ENCODE results near the gene PRKCE.

The PRKCE gene

GRCh38 chr2:45919711-45920111, 268.2 kb downstream of the PRKCE start:
- DNase-seq = no peak

DNA sequence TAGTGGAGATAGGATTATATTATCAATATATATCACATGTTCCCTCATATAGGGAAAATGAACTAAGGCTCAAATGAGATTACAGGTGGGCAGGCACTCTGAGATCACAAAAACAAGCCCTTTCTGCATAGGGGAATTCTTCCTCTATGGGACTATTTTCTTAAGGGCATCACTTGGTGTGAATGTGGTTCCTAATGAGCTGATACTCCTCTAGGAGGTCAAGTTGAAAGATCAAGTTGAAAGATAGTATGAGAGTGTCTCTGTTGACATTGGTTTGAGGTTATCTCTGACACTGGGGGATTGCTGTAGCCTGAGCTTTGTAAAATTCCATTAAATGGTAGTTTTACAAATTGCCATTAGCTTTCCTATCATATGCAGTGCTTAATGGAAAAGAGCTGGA, 270.4 kb downstream of the PRKCE start:
- DNase-seq = no peak

- DNase-seq = no peak
Observed at GRCh38 chr2:45922577-45922988, 271.1 kb downstream of the PRKCE start.

GRCh38 chr2:45923701-45924100, 272.2 kb downstream of the PRKCE start:
- no peak for DNase-seq

- DNase-seq = no peak
Observed at GRCh38 chr2:45925026-45925425, 273.6 kb downstream of the PRKCE start.

- no peak for DNase-seq
Observed at GRCh38 chr2:45925636-45926366, 274.3 kb downstream of the PRKCE start.

DNA sequence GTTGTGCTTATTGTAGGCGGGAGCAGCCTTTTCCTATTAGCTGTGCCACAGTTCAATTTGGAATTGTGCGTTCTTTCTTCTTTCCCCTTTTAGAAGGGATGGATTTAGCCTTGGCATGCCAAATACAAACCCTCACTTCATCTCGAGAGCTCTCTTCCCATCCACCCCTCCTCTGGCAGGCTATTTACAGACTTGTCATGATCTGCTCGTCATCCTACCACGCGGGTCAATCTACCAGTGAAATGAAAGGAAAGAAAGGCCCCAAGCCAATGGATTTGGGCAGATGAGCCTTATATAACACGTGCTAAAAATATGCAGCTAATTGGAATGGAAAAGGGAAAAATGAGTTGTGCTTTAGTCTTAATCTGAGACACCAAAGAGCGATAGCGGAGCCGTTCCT, 277.5 kb downstream of the PRKCE start:
- no peak for DNase-seq

DNA sequence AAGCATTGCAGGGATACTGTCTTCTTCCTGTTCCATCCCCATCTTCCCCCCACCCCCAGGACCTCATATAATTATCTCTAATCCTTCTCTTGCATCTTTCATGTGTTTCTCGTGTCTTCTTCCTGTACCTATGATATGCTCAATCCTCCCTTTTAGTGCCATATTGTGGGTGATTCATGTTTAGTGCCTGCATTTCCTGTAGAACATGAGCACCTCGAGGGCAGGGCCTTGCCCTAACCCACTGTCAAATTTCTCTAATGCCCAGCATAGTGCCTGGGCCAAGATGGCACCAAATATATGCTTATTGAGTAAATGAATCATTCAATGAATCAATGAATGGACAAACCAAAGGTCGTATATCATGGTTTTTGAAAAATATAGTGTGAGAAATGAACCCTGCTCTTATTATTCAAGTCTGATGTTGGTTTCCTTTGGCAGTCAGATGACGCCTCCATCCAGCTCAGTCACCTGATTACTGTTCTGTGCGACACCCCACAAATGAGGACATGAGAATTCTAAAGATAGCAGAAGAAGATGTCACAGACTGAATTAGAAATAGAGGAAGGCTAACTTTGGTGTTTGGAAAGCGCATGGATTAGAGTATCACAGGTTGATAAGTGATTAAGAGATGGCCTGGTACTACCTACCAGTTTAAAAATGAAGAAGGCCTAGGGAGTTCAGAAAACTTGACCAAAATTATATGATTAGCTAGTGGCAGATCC, 278.4 kb downstream of the PRKCE start:
- DNase-seq = no peak

GRCh38 chr2:45930396-45930792, 278.9 kb downstream of the PRKCE start:
- no peak for DNase-seq

DNA sequence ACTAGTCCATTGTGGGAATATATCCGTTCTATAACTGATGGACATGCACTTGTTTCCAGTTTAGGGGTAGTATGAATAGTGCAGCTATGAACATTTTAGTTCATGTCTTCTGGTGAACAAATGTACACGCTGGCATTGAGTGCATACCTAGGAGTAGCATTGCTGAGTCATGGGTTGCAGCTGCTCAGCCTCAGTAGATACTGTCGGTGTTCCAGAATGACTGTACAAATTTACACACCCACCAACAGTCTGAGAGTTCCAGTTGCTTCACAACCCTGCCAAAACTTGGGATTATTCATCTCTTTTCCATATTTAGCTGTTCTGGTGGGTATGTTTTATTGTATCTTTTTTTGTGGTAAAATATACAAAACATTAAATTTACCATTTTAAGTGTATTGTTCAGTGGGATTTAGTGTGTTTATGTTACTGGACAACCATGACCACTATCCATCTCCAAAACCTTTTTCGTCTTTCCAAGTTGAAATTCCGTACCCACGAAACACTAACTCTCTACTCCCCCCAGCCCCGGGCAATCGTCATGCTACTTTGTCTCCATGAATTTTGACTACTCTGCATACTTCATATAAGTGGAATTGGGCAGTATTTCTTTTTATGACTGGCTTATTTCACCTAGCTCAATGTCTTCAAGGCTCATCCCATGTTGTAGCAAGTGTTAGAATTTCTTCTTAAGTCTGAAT, 281.0 kb downstream of the PRKCE start:
- DNase-seq = no peak

DNA sequence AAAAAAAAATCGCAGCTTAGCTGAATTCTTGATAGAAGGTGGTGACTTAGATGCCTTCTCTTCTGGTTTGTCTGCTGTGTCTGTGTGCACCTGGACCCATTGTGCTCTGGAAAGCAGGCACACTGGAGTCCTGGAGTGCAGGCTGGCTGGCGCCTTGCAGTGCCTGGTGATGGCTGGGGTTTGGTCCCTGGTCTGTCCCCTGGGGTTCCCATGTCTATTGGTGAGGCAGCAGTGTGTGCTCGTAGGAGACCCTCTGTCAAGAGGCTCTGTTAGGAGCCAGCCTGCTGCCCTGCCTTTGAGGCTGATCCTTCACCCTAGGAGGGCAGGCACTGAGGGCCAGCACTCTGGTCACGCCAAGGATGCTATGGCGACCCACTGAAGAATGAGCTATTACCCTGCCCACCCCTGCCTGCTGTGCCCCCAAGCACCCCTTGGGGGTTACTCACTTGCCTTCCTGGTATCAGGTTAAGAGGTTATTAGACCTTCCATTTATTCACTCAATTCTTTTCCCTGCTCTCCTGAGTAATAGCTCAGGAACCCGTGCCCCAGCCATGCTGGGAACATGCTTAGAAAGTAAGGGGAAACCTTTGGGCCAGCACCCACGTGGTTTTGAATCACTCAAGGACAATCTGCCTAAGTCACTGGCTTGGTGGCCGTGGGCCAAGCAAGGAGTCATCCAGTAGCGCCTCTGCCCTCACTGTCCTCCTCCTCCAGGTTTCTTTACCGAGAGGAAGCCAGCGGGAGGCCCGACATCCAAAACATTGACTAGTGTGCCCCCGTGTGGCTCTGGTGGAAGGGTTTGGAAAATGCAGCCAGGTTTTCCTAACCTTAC, 284.5 kb downstream of the PRKCE start:
- peak; percentile 54 for DNase-seq

- no peak for DNase-seq
Observed at GRCh38 chr2:45936623-45936979, 285.1 kb downstream of the PRKCE start.

DNA sequence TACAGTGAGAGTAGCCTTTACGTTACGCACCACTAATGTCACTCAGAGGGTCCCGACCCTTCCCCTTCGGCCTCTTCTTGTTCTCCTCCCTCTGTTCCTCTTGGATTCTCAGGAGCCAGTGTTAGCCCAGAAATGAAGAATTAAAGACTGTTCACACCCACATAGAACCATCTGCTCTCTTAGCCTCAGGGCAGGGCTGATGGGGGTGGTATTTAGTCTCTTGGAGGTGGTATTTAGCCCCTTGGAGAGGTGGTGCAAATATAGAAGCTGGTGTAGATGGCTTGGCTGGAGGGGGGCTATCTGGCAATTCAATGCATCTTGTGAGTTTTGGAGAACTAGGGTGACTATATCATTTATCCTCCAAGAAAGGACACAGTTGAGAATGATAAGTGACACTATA, 286.5 kb downstream of the PRKCE start:
- no peak for DNase-seq

DNA sequence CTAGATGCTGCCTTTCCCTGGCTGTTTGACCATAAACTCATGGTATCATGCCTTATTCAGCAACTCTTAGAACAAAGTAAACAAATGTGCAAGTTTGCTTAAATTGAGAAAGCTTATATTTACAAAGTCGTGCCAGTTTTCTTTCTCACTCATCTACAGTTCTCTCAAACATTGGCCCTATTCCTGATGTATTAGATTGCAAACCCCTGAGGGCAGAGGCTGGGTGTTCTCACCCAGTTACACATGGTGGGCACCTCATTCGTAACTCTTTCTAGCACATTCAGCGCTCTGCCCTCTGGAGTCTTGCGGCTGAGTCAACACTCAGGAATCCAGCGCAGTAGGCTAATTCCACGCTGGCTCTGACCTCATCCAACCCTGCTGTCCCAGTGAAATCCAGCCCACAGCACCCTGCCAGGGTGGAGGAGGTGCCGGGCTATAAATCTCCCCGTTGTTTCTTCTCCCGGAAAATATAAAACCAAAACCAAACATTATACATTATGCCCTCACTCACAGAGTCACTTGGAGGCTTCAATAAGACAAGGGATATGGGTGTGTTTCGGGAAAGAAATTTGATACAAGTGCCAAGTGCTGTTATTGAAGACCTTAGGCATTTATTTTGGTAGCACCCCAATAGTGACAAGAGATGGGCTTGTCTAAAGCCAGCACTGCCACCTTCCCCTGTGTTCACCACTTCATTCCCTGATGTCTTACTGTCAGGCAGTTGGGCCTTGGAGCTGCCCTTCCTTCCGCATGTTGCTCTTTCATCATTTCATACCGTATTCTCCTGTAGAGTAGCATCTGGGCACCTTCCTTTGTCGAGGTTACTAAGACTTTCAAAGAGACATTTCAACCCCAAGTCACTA, 287.4 kb downstream of the PRKCE start:
- DNase-seq = no peak

- no peak for DNase-seq
Observed at GRCh38 chr2:45941531-45942236, 290.2 kb downstream of the PRKCE start.

DNA sequence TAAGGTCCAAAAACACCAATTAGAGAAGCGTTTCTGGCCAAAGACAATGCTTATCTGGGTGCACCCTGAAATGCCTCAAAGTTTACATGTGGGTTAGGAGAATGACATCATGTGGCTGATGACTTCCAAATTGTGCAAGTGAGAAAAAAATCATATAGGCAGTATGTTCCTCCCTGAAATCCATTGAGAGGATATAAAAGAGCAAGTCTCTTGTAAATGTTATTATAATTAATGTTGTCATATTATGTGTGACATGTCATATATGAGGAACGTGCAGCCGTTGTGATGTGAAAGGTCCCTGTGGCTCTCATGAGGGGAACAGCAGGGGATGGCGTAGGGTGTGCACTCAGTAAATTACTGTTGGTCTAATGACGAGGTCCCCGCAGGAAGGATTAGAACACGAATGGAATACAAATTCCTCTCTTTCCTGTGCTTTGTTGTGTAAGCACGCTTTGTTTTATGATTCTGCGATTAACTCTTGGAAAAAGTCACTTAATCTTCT, 290.8 kb downstream of the PRKCE start:
- no peak for DNase-seq

DNA sequence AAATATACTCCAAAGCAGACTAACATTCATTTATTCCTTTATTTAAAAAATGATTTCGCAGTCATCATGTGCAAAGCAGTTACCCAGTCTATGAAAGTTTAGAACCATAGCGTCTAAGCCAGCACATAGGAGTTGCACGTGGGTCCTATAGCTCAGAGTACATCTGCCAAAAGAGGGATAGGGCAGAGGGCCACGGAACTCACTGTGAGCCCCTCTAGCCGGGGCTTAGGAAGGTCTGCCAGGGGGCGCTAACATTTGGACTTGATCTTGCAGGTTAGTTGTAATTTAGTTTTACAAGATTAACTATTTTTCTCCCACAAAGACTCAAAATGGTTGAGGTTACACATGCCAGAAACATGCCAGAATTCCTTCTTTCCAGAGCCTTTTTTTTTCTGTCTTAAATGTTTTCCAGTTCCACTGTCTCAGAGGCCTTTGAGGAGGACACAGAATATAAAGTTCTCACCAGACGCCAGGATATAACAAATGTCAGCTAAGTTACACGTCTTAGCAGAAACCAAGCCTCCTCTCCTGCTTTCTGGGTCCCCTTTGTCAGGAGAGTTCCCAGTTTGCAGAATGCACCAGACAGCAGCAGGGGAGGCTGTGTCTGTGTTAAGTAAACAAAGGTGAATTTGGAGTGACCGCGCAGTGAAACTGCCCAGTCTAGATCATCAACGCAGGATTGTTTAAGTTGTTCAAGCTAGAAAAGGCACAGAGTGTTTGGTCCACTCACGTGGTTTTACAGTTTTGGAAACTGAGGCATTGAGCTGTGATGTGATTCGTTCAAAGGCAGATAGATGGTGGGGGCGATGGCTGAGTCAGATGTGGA, 292.0 kb downstream of the PRKCE start:
- DNase-seq = no peak

DNA sequence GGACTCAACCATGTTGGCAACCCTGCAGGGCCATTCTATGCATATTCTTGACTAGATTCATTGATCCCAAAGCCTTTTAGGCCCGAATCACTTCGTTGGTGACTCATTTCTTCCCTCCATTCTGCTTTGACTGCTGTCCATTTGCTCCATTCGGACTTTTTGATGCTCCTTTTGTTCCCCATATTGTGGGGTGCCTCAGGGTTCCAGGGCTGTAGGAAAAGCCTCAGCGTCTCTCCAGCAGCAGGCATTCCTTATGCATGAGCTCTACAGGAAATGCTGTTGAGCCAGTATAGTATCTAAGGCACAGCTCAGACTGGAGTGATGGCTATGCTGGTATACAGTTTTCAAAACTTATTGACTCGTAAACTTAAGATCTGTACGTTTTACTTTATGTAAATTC, 292.6 kb downstream of the PRKCE start:
- no peak for DNase-seq

DNA sequence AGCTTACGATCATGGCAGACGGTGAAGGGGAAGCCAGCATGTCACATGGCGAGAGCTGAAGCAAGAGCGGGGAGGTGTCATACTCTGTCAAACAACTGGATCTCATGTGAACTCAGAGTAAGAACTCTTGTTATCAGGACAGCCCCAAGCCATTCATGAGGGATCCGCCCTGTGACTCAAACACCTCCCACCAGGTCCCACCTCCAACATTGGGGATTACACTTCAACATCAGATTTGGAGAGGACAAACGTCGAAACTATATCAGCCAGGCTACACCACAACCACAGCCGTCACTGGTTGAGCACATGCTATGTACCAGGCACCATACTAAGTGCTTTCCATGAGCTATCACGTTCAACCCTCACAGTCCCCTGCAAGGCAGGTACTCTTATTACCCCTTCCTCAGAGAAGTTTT, 293.8 kb downstream of the PRKCE start:
- DNase-seq = no peak

- DNase-seq = no peak
Observed at GRCh38 chr2:45946023-45946422, 294.5 kb downstream of the PRKCE start.
